ENCODE measurements around the gene CCDC33. TPM values are rescaled to one million over a fixed set of nuclear protein-coding genes. Genes with fewer than 3 reads are reported as not detected.

Gene CCDC33
- total and polyA plus RNA-seq, 10 of the 15 experiments (the other 5 are each of a cell fraction or from before 2014, with no cell fraction given), result 0.57 to 5.8 (median 4.3) TPM

GRCh38 chr15:74384881-74385643 lies 148.9 kb downstream of the CCDC33 start (continued):
- TF ChIP-seq BCL3 (IDR thresholded peaks at IDR 0.05; ENCODE audit: borderline replicate concordance, insufficient read depth, low read depth, low read length, poor library complexity, severe bottlenecking), result peak; percentile 18
- TF ChIP-seq MEF2A (IDR thresholded peaks at IDR 0.05; ENCODE audit: insufficient read depth, low read depth, low read length), result peak; percentile 86
- peak; percentile 90 for TF ChIP-seq MEF2B (IDR thresholded peaks at IDR 0.05; ENCODE audit: partially characterized antibody, poor library complexity, severe bottlenecking)
- TF ChIP-seq POLR2AphosphoS2 (IDR thresholded peaks at IDR 0.05; ENCODE audit: low read depth, low read length), result 0 out of 2 replicates have a peak, but pooled peaks have one; percentile 60
- TF ChIP-seq ZNF207 (IDR thresholded peaks at IDR 0.05; ENCODE audit: borderline replicate concordance), result no peak
- TF ChIP-seq USF1 (IDR thresholded peaks at IDR 0.05; ENCODE audit: borderline replicate concordance, extremely low read length, insufficient read depth, low read depth, low read length), result no peak
- peak; percentile 95 for TF ChIP-seq ZNF687 (IDR thresholded peaks at IDR 0.05)
- TF ChIP-seq POU2F2 (IDR thresholded peaks at IDR 0.05; ENCODE audit: borderline replicate concordance, low read depth, low read length), result peak; percentile 70; the same call in 2 of the 3 replicates
- TF ChIP-seq SMAD5 (IDR thresholded peaks at IDR 0.05; ENCODE audit: low read depth), result peak; percentile 51; the same call in 1 of the 2 replicates
- TF ChIP-seq RB1 (IDR thresholded peaks at IDR 0.05; ENCODE audit: borderline replicate concordance), result peak; percentile 47; the same call in 1 of the 2 replicates
- 0 out of 2 replicates have a peak, but pooled peaks have one; percentile 41 for TF ChIP-seq IRF4 (IDR thresholded peaks at IDR 0.05; ENCODE audit: low read depth, low read length)
- 0 out of 3 replicates have a peak, but pooled peaks of 1 of the 2 experiments have one; percentile 9 for TF ChIP-seq EGR1 (IDR thresholded peaks at IDR 0.05; ENCODE audit: borderline replicate concordance in 1 of 2, low read depth in 2 of 2, low read length in 2 of 2)
- TF ChIP-seq TAF1 (IDR thresholded peaks at IDR 0.05; ENCODE audit: borderline replicate concordance, low read depth, low read length), result peak; percentile 23; the same call in 1 of the 2 replicates
- 0 out of 2 replicates have a peak, but pooled peaks have one; percentile 34 for TF ChIP-seq CHD2 (IDR thresholded peaks at IDR 0.05; ENCODE audit: borderline replicate concordance, low read depth, low read length)
- peak; percentile 69 for TF ChIP-seq NR2F1 (conservative IDR thresholded peaks at IDR 0.05)
- peak; percentile 54 for TF ChIP-seq CREM (IDR thresholded peaks at IDR 0.05; ENCODE audit: low read depth)
- peak; percentile 44; the same call in 1 of the 2 replicates for TF ChIP-seq EED (IDR thresholded peaks at IDR 0.05; ENCODE audit: low read depth)
- TF ChIP-seq POLR2AphosphoS5 (IDR thresholded peaks at IDR 0.05; ENCODE audit: low read length), result peak; percentile 75; the same call in 1 of the 2 replicates
- TF ChIP-seq SRF (IDR thresholded peaks at IDR 0.05; ENCODE audit: low read depth in 2 of 2, low read length in 2 of 2), result peak in 1 of 2 experiments; percentile 85; a peak in 1 of 4 replicates

Measured in GM12878 (cell line).